Superior temporal gyrus (tissue), 1 donor: ENCODE results near the gene DOK5.
"Not testable (repeated sequence)": the region's sequence is repeated elsewhere in the genome, so short reads cannot be mapped to it uniquely, and the experiment has no call there.

Experiments
- DNase-seq: peaks from one replicate; pipeline ENCODE4 v3.0.0-alpha.2; 2016; ENCODE audit errors: extremely low spot score

Gene DOK5

GRCh38 chr20:54475334-54476168, at the start of gene DOK5:
TSS of gene DOK5 (plus strand) at chr20:54475593. CDS start at chr20:54475947, 354 bp downstream.
- DNase-seq, result peak; percentile 33

- no peak for DNase-seq
These were observed 46.0 kb upstream of the DOK5 start for GRCh38 chr20:54429364-54429763.

GRCh38 chr20:54431156-54431944, 44.0 kb upstream of the DOK5 start:
- DNase-seq, result peak; percentile 12

- no peak for DNase-seq
These were observed 42.4 kb upstream of the DOK5 start for GRCh38 chr20:54432966-54433365.

- DNase-seq, result peak; percentile 45
These were observed 41.8 kb upstream of the DOK5 start for GRCh38 chr20:54433636-54434035.

GRCh38 chr20:54434196-54434595, 41.2 kb upstream of the DOK5 start:
- no peak for DNase-seq

- no peak for DNase-seq
These were observed 40.4 kb upstream of the DOK5 start for GRCh38 chr20:54435015-54435414.

GRCh38 chr20:54436410-54436809, 39.0 kb upstream of the DOK5 start:
- DNase-seq, result not testable (repeated sequence)

- DNase-seq, result no peak
These were observed 37.2 kb upstream of the DOK5 start for GRCh38 chr20:54438166-54438565.

GRCh38 chr20:54450207-54450606, 25.2 kb upstream of the DOK5 start:
- no peak for DNase-seq

GRCh38 chr20:54451171-54451570, 24.2 kb upstream of the DOK5 start:
- DNase-seq, result no peak

GRCh38 chr20:54452277-54452676, 23.1 kb upstream of the DOK5 start:
- no peak for DNase-seq

- DNase-seq, result no peak
These were observed 20.4 kb upstream of the DOK5 start for GRCh38 chr20:54454982-54455381.

GRCh38 chr20:54456423-54456822, 19.0 kb upstream of the DOK5 start:
- DNase-seq, result no peak

GRCh38 chr20:54456961-54457360, 18.4 kb upstream of the DOK5 start:
- DNase-seq, result no peak

- no peak for DNase-seq
These were observed 17.2 kb upstream of the DOK5 start for GRCh38 chr20:54458219-54458618.

GRCh38 chr20:54459279-54459678, 16.1 kb upstream of the DOK5 start:
- DNase-seq, result no peak

GRCh38 chr20:54464003-54464402, 11.4 kb upstream of the DOK5 start:
- no peak for DNase-seq

GRCh38 chr20:54466127-54466526, 9.3 kb upstream of the DOK5 start:
- no peak for DNase-seq

- no peak for DNase-seq
These were observed 7.8 kb upstream of the DOK5 start for GRCh38 chr20:54467622-54468021.

GRCh38 chr20:54468082-54468481, 7.3 kb upstream of the DOK5 start:
- DNase-seq, result no peak

- no peak for DNase-seq
These were observed 6.1 kb upstream of the DOK5 start for GRCh38 chr20:54469293-54469692.

GRCh38 chr20:54469952-54470351, 5.4 kb upstream of the DOK5 start:
- DNase-seq, result no peak
